IMR-90 (cell line): ENCODE measurements around the gene RWDD1.

ENCODE experiments used
- BHLHE40 ChIP-seq: fragments of 150-350 bp; IDR thresholded peaks from 2 replicates; pipeline ENCODE4 v1.6.1; 2016; ENCODE audit warnings: mild to moderate bottlenecking, low read depth, low read length
- CHD1 ChIP-seq: IDR thresholded peaks from 2 replicates; pipeline ENCODE4 v1.6.1; 2012; ENCODE audit warnings: low read depth, low read length, improper control_type of control experiment
- FOS ChIP-seq: fragments of 150-350 bp; IDR thresholded peaks from 2 replicates; pipeline ENCODE4 v1.6.1; 2016; ENCODE audit warnings: low read depth, low read length
- MAFK ChIP-seq: IDR thresholded peaks from 2 replicates; pipeline ENCODE4 v1.6.1; 2012; ENCODE audit warnings: low read depth, low read length, improper control_type of control experiment
- MXI1 ChIP-seq: IDR thresholded peaks from 2 replicates; pipeline ENCODE4 v1.6.1; 2012; ENCODE audit warnings: low read depth, mild to moderate bottlenecking, low read length, moderate library complexity, borderline replicate concordance
- NFE2L2 ChIP-seq: fragments of 150-350 bp; IDR thresholded peaks from 2 replicates; pipeline ENCODE4 v1.6.1; 2016; ENCODE audit warnings: low read depth, mild to moderate bottlenecking, low read length
- POLR2A ChIP-seq: IDR thresholded peaks from 2 replicates; pipeline ENCODE4 v1.6.1; 2012; ENCODE audit warnings: mild to moderate bottlenecking, low read depth, low read length
- RAD21 ChIP-seq: IDR thresholded peaks from 2 replicates; pipeline ENCODE4 v1.6.1; 2012; ENCODE audit warnings: low read length, improper control_type of control experiment
- RCOR1 ChIP-seq: IDR thresholded peaks from 2 replicates; pipeline ENCODE4 v1.6.1; 2012; ENCODE audit warnings: mild to moderate bottlenecking, low read length, improper control_type of control experiment; ENCODE audit not compliant: insufficient replicate concordance
- RFX5 ChIP-seq: IDR thresholded peaks from 2 replicates; pipeline ENCODE4 v1.8.0; 2012; ENCODE audit warnings: low read depth, mild to moderate bottlenecking, low read length, moderate library complexity
- SMC3 ChIP-seq: fragments of 150-350 bp; IDR thresholded peaks from 2 replicates; pipeline ENCODE4 v1.6.1; 2016; ENCODE audit warnings: low read depth, mild to moderate bottlenecking, antibody characterized with exemption, low read length, moderate library complexity
- TF ChIP-seq, protein P1 (sequence below): conservative IDR thresholded peaks from 2 replicates; pipeline ENCODE4 v1.5.1; 2012; ENCODE audit warnings: mild to moderate bottlenecking, low read depth, low read length, improper control_type of control experiment
- TF ChIP-seq, protein P2 (sequence below): fragments of 150-350 bp; IDR thresholded peaks from 2 replicates; pipeline ENCODE4 v1.6.1; 2017; ENCODE audit warnings: mild to moderate bottlenecking, antibody characterized with exemption, low read length, low read depth

DNA sequence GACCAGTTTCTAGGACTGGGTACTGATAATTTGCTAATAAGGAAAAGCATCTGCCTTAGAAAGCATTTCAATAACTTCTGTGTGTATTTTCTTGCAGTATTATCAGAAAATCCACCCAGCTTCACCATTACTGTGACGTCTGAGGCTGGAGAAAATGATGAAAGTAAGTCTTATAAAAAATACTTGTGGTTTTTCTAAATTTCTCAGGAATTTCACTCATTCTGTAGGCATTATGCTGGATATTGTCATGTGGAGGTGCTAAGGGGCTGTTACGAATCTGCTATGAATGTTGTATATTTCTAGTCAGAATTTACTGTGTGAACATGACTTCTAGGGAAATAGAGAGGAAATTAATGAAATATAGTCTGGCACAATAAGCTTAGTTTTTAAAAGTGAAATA is 8.9 kb downstream of the RWDD1 start:
- TF ChIP-seq, protein P1, sequence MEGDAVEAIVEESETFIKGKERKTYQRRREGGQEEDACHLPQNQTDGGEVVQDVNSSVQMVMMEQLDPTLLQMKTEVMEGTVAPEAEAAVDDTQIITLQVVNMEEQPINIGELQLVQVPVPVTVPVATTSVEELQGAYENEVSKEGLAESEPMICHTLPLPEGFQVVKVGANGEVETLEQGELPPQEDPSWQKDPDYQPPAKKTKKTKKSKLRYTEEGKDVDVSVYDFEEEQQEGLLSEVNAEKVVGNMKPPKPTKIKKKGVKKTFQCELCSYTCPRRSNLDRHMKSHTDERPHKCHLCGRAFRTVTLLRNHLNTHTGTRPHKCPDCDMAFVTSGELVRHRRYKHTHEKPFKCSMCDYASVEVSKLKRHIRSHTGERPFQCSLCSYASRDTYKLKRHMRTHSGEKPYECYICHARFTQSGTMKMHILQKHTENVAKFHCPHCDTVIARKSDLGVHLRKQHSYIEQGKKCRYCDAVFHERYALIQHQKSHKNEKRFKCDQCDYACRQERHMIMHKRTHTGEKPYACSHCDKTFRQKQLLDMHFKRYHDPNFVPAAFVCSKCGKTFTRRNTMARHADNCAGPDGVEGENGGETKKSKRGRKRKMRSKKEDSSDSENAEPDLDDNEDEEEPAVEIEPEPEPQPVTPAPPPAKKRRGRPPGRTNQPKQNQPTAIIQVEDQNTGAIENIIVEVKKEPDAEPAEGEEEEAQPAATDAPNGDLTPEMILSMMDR = no peak
- TF ChIP-seq, protein P2, sequence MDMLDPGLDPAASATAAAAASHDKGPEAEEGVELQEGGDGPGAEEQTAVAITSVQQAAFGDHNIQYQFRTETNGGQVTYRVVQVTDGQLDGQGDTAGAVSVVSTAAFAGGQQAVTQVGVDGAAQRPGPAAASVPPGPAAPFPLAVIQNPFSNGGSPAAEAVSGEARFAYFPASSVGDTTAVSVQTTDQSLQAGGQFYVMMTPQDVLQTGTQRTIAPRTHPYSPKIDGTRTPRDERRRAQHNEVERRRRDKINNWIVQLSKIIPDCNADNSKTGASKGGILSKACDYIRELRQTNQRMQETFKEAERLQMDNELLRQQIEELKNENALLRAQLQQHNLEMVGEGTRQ = no peak
- TF ChIP-seq MXI1 = no peak
- TF ChIP-seq POLR2A = no peak
- TF ChIP-seq RCOR1 = no peak
- TF ChIP-seq RAD21 = no peak
- no peak for TF ChIP-seq CHD1
- no peak for TF ChIP-seq SMC3
- TF ChIP-seq FOS = no peak
- no peak for TF ChIP-seq NFE2L2
- TF ChIP-seq BHLHE40 = no peak
- TF ChIP-seq RFX5 = no peak
- TF ChIP-seq MAFK = no peak
